ENCODE measurements around the gene KCNJ11. TPM values are rescaled to one million over a fixed set of nuclear protein-coding genes. Genes with fewer than 3 reads are reported as not detected.

The KCNJ11 gene
- total and polyA plus RNA-seq, 9 donors = 0.31 to 0.92 (median 0.46) TPM; not detected in 2

DNA sequence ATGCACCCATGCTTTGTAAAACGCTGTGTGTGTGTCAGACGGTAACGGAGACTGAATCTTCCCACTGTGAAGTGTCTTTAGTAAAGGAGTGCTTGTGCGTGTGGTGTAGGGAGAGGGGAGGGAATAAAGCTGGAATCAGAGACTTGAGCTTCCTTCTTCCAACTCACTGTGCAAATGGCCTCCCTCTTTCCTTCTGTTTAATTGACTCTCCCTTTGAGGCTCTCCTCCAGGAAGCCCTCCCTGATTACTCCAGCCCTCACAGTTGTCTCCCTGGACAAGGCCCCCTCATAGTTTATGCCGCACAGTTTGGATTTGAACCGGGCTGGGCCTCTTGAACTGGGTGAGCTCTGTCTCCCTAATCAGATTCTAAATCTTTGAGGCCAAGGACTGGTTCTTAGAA is 23.0 kb upstream of the KCNJ11 start:
- intact Hi-C loops (cut with DNase I) = no loop called here
- H3K27ac ChIP-seq = no peak overlapping the region
- no peaks in the 10 kb centered on the region for H3K36me3 ChIP-seq
- no peak overlapping the region for H3K4me3 ChIP-seq
- H3K9me3 ChIP-seq = no peaks in the 10 kb centered on the region
- WGBS, 3 donors = 51 to 67% (median 55%) methylated on average over 6 of the region's 6 CpGs
- no peaks in the 10 kb centered on the region for H3K27me3 ChIP-seq
- no peaks in the 10 kb centered on the region for H3K4me1 ChIP-seq (ENCODE audit: insufficient read depth)
- no peak for DNase-seq
- TF ChIP-seq EP300 (IDR thresholded peaks at IDR 0.05) (no peak), POLR2A (IDR thresholded peaks at IDR 0.05) (no peak)
- TF ChIP-seq, protein P1, sequence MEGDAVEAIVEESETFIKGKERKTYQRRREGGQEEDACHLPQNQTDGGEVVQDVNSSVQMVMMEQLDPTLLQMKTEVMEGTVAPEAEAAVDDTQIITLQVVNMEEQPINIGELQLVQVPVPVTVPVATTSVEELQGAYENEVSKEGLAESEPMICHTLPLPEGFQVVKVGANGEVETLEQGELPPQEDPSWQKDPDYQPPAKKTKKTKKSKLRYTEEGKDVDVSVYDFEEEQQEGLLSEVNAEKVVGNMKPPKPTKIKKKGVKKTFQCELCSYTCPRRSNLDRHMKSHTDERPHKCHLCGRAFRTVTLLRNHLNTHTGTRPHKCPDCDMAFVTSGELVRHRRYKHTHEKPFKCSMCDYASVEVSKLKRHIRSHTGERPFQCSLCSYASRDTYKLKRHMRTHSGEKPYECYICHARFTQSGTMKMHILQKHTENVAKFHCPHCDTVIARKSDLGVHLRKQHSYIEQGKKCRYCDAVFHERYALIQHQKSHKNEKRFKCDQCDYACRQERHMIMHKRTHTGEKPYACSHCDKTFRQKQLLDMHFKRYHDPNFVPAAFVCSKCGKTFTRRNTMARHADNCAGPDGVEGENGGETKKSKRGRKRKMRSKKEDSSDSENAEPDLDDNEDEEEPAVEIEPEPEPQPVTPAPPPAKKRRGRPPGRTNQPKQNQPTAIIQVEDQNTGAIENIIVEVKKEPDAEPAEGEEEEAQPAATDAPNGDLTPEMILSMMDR (IDR thresholded peaks at IDR 0.05) = no peak

DNA sequence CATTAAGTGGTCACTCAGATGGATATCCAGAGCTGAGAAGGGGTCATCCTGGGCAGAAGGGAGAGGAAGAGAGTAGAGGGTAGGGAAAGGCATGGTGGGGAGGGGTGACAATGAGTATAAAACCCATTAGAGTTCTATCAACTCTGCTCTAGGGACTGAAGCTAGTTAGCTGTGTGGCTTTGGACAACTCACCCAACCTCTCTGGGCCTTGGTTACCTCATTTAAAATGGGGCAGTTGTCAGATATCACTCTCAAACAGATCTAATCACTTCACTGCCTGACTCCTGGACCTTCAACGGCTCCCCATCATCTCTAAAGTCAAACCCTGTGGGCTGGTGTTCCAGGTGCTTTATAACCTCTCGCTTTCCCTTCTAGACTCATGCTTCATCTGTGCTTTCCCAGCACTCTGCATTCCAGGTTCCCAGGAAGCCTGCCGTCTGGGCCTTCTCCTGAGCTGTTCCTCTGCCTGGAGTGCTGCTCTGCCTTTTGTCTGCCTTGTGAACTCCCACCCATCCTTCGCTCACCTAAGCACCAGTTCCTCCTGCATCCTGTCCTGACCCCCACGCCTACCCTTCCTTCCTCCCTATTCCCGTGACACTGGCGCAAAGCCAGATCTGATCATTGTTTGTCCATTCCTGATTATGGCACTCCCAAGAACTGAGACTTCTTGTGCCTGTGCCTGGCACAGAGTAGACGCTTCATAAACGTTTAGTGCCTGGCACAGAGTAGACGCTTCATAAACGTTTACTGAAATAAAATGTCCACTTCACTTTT is 22.3 kb upstream of the KCNJ11 start:
- WGBS, 3 donors = 34 to 46% (median 42%) methylated on average over 11 of the region's 11 CpGs
- no peaks in the 10 kb centered on the region for H3K27me3 ChIP-seq
- no peak overlapping the region for H3K4me3 ChIP-seq
- H3K36me3 ChIP-seq = no peaks in the 10 kb centered on the region
- intact Hi-C loops (cut with DNase I) = no loop called here
- H3K4me1 ChIP-seq (ENCODE audit: insufficient read depth) = no peaks in the 10 kb centered on the region
- DNase-seq = no peak
- no peak overlapping the region for H3K27ac ChIP-seq
- H3K9me3 ChIP-seq = no peaks in the 10 kb centered on the region
- TF ChIP-seq POLR2A (IDR thresholded peaks at IDR 0.05) (no peak), EP300 (IDR thresholded peaks at IDR 0.05) (no peak)

DNA sequence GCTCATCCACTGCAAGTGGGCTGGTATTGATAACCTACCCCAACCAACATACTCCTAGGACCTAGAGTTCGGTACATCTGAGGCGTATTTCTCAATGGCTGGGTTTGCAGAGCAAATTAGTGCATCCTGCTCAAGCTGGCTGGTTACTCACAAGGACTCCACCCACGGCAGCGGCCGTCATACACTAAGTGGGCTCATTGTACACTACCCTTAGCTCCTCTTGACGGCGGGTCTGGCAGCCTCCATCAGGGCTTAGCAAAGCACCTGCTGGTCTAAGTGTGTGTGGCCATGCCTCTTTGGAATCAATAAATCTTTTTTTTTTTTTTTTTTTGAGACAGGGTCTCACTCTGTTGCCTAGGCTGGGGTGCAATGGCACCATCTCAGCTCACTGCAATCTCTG is 20.2 kb upstream of the KCNJ11 start:
- Histone ChIP-seq H3K4me3 (no peak overlapping the region), H3K27ac (no peak overlapping the region), H3K4me1 (ENCODE audit: insufficient read depth) (no peaks in the 10 kb centered on the region), H3K36me3 (no peaks in the 10 kb centered on the region), H3K9me3 (no peaks in the 10 kb centered on the region), H3K27me3 (no peaks in the 10 kb centered on the region)
- intact Hi-C loops (cut with DNase I) = no loop called here
- 92% methylated on average over 7 of the region's 7 CpGs for WGBS, 3 donors
- DNase-seq = no peak
- TF ChIP-seq, protein P1 (IDR thresholded peaks at IDR 0.05) = no peak
- TF ChIP-seq EP300 (IDR thresholded peaks at IDR 0.05) = no peak

DNA sequence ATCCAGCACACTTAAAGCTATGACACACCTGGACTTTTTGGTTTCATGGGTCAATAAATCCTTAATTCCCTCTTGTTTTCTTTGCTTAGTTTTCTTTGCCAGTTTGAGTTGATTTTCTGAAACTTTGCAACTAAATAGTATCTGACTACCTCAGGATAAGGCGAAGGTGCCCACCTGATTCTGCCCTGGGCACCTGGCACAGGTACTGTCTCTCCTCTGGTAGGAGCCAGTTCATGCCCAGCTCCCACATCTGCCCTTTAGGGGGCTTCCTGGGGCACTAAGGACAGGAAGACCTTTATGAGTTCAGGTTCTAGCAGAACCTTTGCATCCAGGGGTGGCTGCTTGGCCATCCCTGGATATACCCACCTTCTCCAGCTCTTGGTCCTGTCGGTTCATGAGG is 19.6 kb upstream of the KCNJ11 start:
- WGBS, 3 donors = 78 to 92% (median 85%) methylated on average over 2 of the region's 2 CpGs
- Histone ChIP-seq H3K27me3 (no peaks in the 10 kb centered on the region), H3K9me3 (no peaks in the 10 kb centered on the region), H3K27ac (no peak overlapping the region), H3K4me3 (no peak overlapping the region), H3K36me3 (no peaks in the 10 kb centered on the region), H3K4me1 (ENCODE audit: insufficient read depth) (no peaks in the 10 kb centered on the region)
- TF ChIP-seq POLR2A (IDR thresholded peaks at IDR 0.05) = no peak
- TF ChIP-seq, protein P1 (IDR thresholded peaks at IDR 0.05) = no peak
- no peak for TF ChIP-seq EP300 (IDR thresholded peaks at IDR 0.05)
- DNase-seq = no peak
- intact Hi-C loops (cut with DNase I) = no loop called here

DNA sequence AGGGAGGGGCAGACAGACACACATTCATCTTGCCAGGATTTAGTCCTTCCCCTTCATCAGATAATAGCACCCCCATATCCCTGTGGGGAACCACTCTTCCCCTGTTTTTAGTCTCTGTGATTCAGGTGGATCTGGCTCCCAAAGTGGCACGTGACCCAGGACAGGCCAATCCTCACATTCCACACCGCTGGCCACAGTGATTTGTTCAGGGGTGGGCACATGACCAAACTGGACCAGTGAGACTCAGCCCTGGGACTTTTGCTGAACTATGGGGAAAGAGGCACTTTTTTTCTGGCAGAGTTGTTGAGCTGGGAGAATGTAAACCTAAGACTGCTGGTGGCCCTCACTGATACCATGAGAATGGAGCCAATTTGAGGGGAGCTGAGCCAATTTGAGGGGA is 19.1 kb upstream of the KCNJ11 start:
- H3K4me3 ChIP-seq = no peak overlapping the region
- no peaks in the 10 kb centered on the region for H3K27me3 ChIP-seq
- H3K4me1 ChIP-seq (ENCODE audit: insufficient read depth) = no peaks in the 10 kb centered on the region
- 84 to 89% (median 89%) methylated on average over 2 of the region's 2 CpGs for WGBS, 3 donors
- H3K9me3 ChIP-seq = no peaks in the 10 kb centered on the region
- intact Hi-C loops (cut with DNase I) = no loop called here
- no peak overlapping the region for H3K27ac ChIP-seq
- TF ChIP-seq, protein P1 (IDR thresholded peaks at IDR 0.05) = no peak
- H3K36me3 ChIP-seq = no peaks in the 10 kb centered on the region
- no peak for DNase-seq

All from ovary (tissue), 9 donors.